H9 (cell line): ENCODE results near the gene SPTBN4. TPM values are rescaled to one million over a fixed set of nuclear protein-coding genes. Genes with fewer than 3 reads are reported as not detected.
A peak's percentile ranks its signal among the peaks of the same experiment; 100 is the strongest.

Experiments
- DNase-seq: peaks from one replicate; pipeline ENCODE4 v3.0.0-alpha.2; 2017
- H2AFZ ChIP-seq: one replicate; pipeline ENCODE4 v1.6.1; 2013; ENCODE audit warnings: mild to moderate bottlenecking, low read length, control low read depth, moderate library complexity
- H2AK5ac ChIP-seq: 2 replicates; pipeline ENCODE4 v1.6.1; 2013; ENCODE audit warnings: low read length, control low read depth, mixed read lengths; ENCODE audit not compliant: insufficient read length
- H2BK120ac ChIP-seq: one replicate; pipeline ENCODE4 v1.6.1; 2013; ENCODE audit warnings: low read depth, mild to moderate bottlenecking, low read length, control low read depth, inconsistent platforms; ENCODE audit not compliant: poor library complexity, severe bottlenecking
- H2BK12ac ChIP-seq: 2 replicates; pipeline ENCODE4 v1.6.1; 2013; ENCODE audit warnings: low read length, control low read depth, mixed read lengths, low read depth; ENCODE audit not compliant: insufficient read length
- H2BK15ac ChIP-seq: 2 replicates; pipeline ENCODE4 v1.6.1; 2013; ENCODE audit warnings: low read depth, low read length, control low read depth
- H2BK20ac ChIP-seq: one replicate; pipeline ENCODE4 v1.6.1; 2013; ENCODE audit warnings: low read depth, mild to moderate bottlenecking, low read length, control low read depth, inconsistent platforms; ENCODE audit not compliant: poor library complexity, severe bottlenecking
- H2BK5ac ChIP-seq: 2 replicates; pipeline ENCODE4 v1.6.1; 2013; ENCODE audit warnings: low read length, control low read depth, mixed read lengths; ENCODE audit not compliant: insufficient read length
- H3K14ac ChIP-seq: 2 replicates; pipeline ENCODE4 v1.6.1; 2013; ENCODE audit warnings: low read length, control low read depth; ENCODE audit not compliant: insufficient read depth
- H3K18ac ChIP-seq: 2 replicates; pipeline ENCODE4 v1.6.1; 2013; ENCODE audit warnings: low read depth, mild to moderate bottlenecking, mixed read lengths, low read length, control low read depth; ENCODE audit not compliant: insufficient read length
- H3K23ac ChIP-seq: 2 replicates; pipeline ENCODE4 v1.6.1; 2013; ENCODE audit warnings: low read length, control low read depth, mixed read lengths, low read depth; ENCODE audit not compliant: insufficient read length
- H3K23me2 ChIP-seq: 2 replicates; pipeline ENCODE4 v1.6.1; 2013; ENCODE audit warnings: low read depth, mild to moderate bottlenecking, mixed read lengths, low read length, control low read depth; ENCODE audit not compliant: insufficient read length, poor library complexity, severe bottlenecking
- H3K27ac ChIP-seq: 2 replicates; pipeline ENCODE4 v1.5.1; 2013; ENCODE audit warnings: low read length, control low read depth, mixed read lengths, low read depth; ENCODE audit not compliant: insufficient read length
- H3K27me3 ChIP-seq: 2 replicates; pipeline ENCODE4 v1.6.1; 2013; ENCODE audit warnings: low read length, control low read depth, inconsistent platforms; ENCODE audit not compliant: insufficient read depth
- H3K4ac ChIP-seq: 2 replicates; pipeline ENCODE4 v1.6.1; 2013; ENCODE audit warnings: low read depth, mild to moderate bottlenecking, control low read depth, inconsistent platforms, low read length, moderate library complexity
- H3K4me1 ChIP-seq: 2 replicates; pipeline ENCODE4 v1.6.1; 2013; ENCODE audit warnings: low read length, control low read depth, inconsistent platforms; ENCODE audit not compliant: insufficient read depth
- H3K4me2 ChIP-seq: 2 replicates; pipeline ENCODE4 v1.6.1; 2013; ENCODE audit warnings: low read length, control low read depth, mixed read lengths; ENCODE audit not compliant: insufficient read length, insufficient read depth
- H3K56ac ChIP-seq: 2 replicates; pipeline ENCODE4 v1.6.1; 2013; ENCODE audit warnings: low read depth, mild to moderate bottlenecking, mixed read lengths, low read length, control low read depth; ENCODE audit not compliant: insufficient read length
- H3K79me1 ChIP-seq: 2 replicates; pipeline ENCODE4 v1.6.1; 2013; ENCODE audit warnings: low read depth, mild to moderate bottlenecking, moderate library complexity, low read length, control low read depth, inconsistent platforms; ENCODE audit not compliant: insufficient read depth, poor library complexity, severe bottlenecking
- H3K79me2 ChIP-seq: 2 replicates; pipeline ENCODE4 v1.6.1; 2013; ENCODE audit warnings: low read length, control low read depth, inconsistent platforms; ENCODE audit not compliant: insufficient read depth
- H3K9ac ChIP-seq: 2 replicates; pipeline ENCODE4 v1.6.1; 2013; ENCODE audit warnings: low read length, control low read depth, mixed read lengths; ENCODE audit not compliant: insufficient read length; ENCODE audit errors: extremely low read depth
- H3K9me3 ChIP-seq: one replicate; pipeline ENCODE4 v1.6.1; 2013; ENCODE audit warnings: low read depth, low read length, inconsistent platforms; ENCODE audit not compliant: control insufficient read depth
- H3T11ph ChIP-seq: one replicate; pipeline ENCODE4 v1.6.1; 2013; ENCODE audit warnings: mild to moderate bottlenecking, low read length, control low read depth, inconsistent platforms
- H4K20me1 ChIP-seq: one replicate; pipeline ENCODE4 v1.6.1; 2013; ENCODE audit not compliant: control insufficient read depth, insufficient read length, insufficient read depth
- H4K5ac ChIP-seq: 2 replicates; pipeline ENCODE4 v1.6.1; 2013; ENCODE audit warnings: low read depth, mild to moderate bottlenecking, mixed read lengths, low read length, control low read depth; ENCODE audit not compliant: insufficient read length
- H4K8ac ChIP-seq: replicated peaks from 2 replicates; pipeline ENCODE4 v1.6.1; 2013; ENCODE audit warnings: low read length, control low read depth, mixed read lengths, low read depth; ENCODE audit not compliant: insufficient read length
- H4K91ac ChIP-seq: 2 replicates; pipeline ENCODE4 v1.6.1; 2013; ENCODE audit warnings: low read depth, mild to moderate bottlenecking, moderate library complexity, mixed read lengths, low read length, control low read depth; ENCODE audit not compliant: insufficient read length
- H3K27ac Mint-ChIP-seq, 3 experiments: 2 replicates in 2 of 3; 3 replicates in 1 of 3; pipeline ENCODE4 v1.8.0; 2020 to 2021; ENCODE audit warnings: mixed read lengths in 3 of 3, mild to moderate bottlenecking in 1 of 3, moderate library complexity in 1 of 3
- H3K27me3 Mint-ChIP-seq: 2 replicates; pipeline ENCODE4 v1.8.0; 2021; ENCODE audit warnings: low read depth, mild to moderate bottlenecking, moderate library complexity, mixed read lengths
- H3K36me3 Mint-ChIP-seq, 3 experiments: 2 replicates in 2 of 3; 3 replicates in 1 of 3; pipeline ENCODE4 v1.8.0; 2020 to 2021; ENCODE audit warnings: low read depth in 3 of 3, mixed read lengths in 3 of 3; ENCODE audit not compliant: insufficient read depth in 1 of 3
- H3K4me1 Mint-ChIP-seq, 2 experiments: 2 replicates each; pipeline ENCODE4 v1.8.0; 2020; ENCODE audit warnings: mixed read lengths in 2 of 2
- H3K4me3 Mint-ChIP-seq, 2 experiments: 2 replicates in 1 of 2; 3 replicates in 1 of 2; pipeline ENCODE4 v1.8.0; 2020 to 2021; ENCODE audit warnings: mild to moderate bottlenecking in 2 of 2, mixed read lengths in 2 of 2, moderate library complexity in 1 of 2
- H3K9me3 Mint-ChIP-seq, 2 experiments: 2 replicates in 1 of 2; 3 replicates in 1 of 2; pipeline ENCODE4 v1.8.0; 2020; ENCODE audit warnings: mild to moderate bottlenecking in 2 of 2, mixed read lengths in 2 of 2, moderate library complexity in 1 of 2
- WGBS: extraction: QIAGEN DNeasy Blood & Tissue Kit; methylation state at CpG from one replicate; pipeline ENCODE4 v1.1.7; 2013; ENCODE audit warnings: missing lambda C conversion rate, low lambda C conversion rate, mixed read lengths; ENCODE audit not compliant: insufficient read length; ENCODE audit errors: extremely low coverage; 5-methylcytosine and 5-hydroxymethylcytosine counted together
- total RNA-seq: library from RNA; stranded (reverse); gene quantifications from 2 replicates; pipeline ENCODE4 v1.2.1, GENCODE V29; 2021
- TF ChIP-seq, protein P1 (sequence below): fragments of 200-600 bp; sonication (generic); conservative IDR thresholded peaks from 3 replicates; pipeline ENCODE4 v1.8.0; 2021; ENCODE audit warnings: antibody characterized with exemption, mild to moderate bottlenecking

The SPTBN4 gene
- total RNA-seq, 1 experiment from 2014 or later, result 2.9 TPM

DNA sequence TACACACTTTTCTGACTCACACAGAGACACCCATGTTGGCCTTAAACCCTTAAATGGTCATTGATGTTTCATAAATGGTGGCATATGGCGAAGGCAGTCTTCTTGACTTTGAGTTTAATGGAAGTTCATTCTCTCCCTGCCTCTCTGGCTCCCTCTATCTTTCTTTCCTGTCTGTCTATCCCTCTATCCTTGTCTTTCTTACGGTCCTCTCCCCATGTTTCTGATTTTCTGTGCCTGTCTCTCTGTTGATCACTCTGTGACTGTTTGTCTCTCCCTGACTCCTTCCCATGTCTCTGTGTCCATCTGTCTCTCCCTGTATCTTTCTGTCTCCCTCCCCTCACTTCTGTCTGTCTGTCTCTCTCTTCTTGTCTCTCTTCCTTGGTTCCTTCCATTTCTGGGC is 66.7 kb downstream of the SPTBN4 start:
- H3K27ac Mint-ChIP-seq, result no peak overlapping the region
- Histone ChIP-seq H3K14ac (no peak overlapping the region), H2BK20ac (no peak overlapping the region), H3K4me1 (no peaks in the 10 kb centered on the region), H3K79me2 (no peaks in the 10 kb centered on the region), H3K79me1 (no peaks in the 10 kb centered on the region), H3K4ac (no peak overlapping the region), H4K20me1 (no peaks in the 10 kb centered on the region), H3K18ac (no peak overlapping the region), H3K4me2 (no peak overlapping the region), H2BK120ac (no peak overlapping the region), H3K56ac (no peak overlapping the region), H4K8ac (no peak overlapping the region), H4K91ac (no peak overlapping the region), H3K23ac (no peak overlapping the region), H2AFZ (no peak overlapping the region), H2BK15ac (no peak overlapping the region), H2BK12ac (no peak overlapping the region), H3K9ac (no peak overlapping the region), H3K23me2 (no peaks in the 10 kb centered on the region), H2BK5ac (no peak overlapping the region), H2AK5ac (no peak overlapping the region), H3K27ac (no peak overlapping the region), H3K9me3 (no peaks in the 10 kb centered on the region), H3K27me3 (no peaks in the 10 kb centered on the region), H4K5ac (no peak overlapping the region), H3T11ph (no peak overlapping the region)
- no peaks in the 10 kb centered on the region for H3K36me3 Mint-ChIP-seq
- DNase-seq, result no peak
- TF ChIP-seq, protein P1, sequence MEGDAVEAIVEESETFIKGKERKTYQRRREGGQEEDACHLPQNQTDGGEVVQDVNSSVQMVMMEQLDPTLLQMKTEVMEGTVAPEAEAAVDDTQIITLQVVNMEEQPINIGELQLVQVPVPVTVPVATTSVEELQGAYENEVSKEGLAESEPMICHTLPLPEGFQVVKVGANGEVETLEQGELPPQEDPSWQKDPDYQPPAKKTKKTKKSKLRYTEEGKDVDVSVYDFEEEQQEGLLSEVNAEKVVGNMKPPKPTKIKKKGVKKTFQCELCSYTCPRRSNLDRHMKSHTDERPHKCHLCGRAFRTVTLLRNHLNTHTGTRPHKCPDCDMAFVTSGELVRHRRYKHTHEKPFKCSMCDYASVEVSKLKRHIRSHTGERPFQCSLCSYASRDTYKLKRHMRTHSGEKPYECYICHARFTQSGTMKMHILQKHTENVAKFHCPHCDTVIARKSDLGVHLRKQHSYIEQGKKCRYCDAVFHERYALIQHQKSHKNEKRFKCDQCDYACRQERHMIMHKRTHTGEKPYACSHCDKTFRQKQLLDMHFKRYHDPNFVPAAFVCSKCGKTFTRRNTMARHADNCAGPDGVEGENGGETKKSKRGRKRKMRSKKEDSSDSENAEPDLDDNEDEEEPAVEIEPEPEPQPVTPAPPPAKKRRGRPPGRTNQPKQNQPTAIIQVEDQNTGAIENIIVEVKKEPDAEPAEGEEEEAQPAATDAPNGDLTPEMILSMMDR, result peak; percentile 53
- peaks cover 2 to 4% of the 10 kb centered on the region in 2 experiments; a peak in 4 of 5 replicates for H3K9me3 Mint-ChIP-seq
- H3K4me3 Mint-ChIP-seq, result no peak overlapping the region; a peak in 1 of 5 replicates
- no CpG with 5 or more reads among the region's 2 CpGs for WGBS
- H3K27me3 Mint-ChIP-seq, result peaks cover 38% of the 10 kb centered on the region
- H3K4me1 Mint-ChIP-seq, result peaks cover 15 to 21% of the 10 kb centered on the region in 2 experiments
